ENCODE results near the gene ST8SIA4.

DNA sequence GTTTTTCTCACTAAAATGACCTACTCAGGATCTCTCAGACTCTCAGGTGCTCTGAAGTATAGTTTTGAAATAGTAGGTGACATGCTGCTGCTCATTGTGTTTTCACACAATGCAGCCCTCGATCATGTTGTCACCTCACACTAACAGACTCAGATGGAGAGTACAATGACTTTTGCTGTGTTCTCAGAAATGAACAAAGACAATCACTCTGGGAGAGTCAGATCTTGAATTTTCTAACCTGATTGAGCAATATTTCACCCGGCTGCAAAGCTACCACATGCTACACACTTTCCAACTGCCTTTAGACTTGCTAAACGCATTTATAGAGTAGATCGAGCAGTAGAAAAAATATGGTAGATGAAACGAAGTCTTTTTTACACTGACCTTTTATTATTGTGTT, 113.4 kb downstream of the ST8SIA4 start:
- TF ChIP-seq YY1 (IDR thresholded peaks at IDR 0.05; ENCODE audit: insufficient read depth, insufficient read length) (no peak), SUZ12 (IDR thresholded peaks at IDR 0.05; ENCODE audit: extremely low read depth, insufficient read depth, insufficient read length) (no peak)

Data from NT2/D1 (cell line).